Mesothelial cell of epicardium (in vitro differentiated cells): ENCODE measurements around the gene PWP2. TPM values are rescaled to one million over a fixed set of nuclear protein-coding genes. Genes with fewer than 3 reads are reported as not detected.

ENCODE experiments used
- DNase-seq, 2 experiments: peaks; one replicate each; pipeline ENCODE4 v3.0.0; 2021; ENCODE audit warnings: low spot score in 2 of 2; ENCODE audit not compliant: unreplicated experiment in 2 of 2
- H3K27ac Mint-ChIP-seq: 2 replicates; pipeline ENCODE4 v1.8.0; 2021; ENCODE audit warnings: mixed read lengths
- H3K27me3 Mint-ChIP-seq: 2 replicates; pipeline ENCODE4 v1.8.0; 2021; ENCODE audit warnings: low read depth, mixed read lengths
- H3K36me3 Mint-ChIP-seq: 2 replicates; pipeline ENCODE4 v1.8.0; 2021; ENCODE audit warnings: mixed read lengths
- H3K4me1 Mint-ChIP-seq: 2 replicates; pipeline ENCODE4 v1.8.0; 2021; ENCODE audit warnings: mixed read lengths
- H3K4me3 Mint-ChIP-seq: 2 replicates; pipeline ENCODE4 v1.8.0; 2021; ENCODE audit warnings: mild to moderate bottlenecking, moderate library complexity, mixed read lengths
- H3K9me3 Mint-ChIP-seq: 2 replicates; pipeline ENCODE4 v1.8.0; 2021; ENCODE audit warnings: mixed read lengths
- total RNA-seq: library from RNA; stranded (reverse); gene quantifications from 3 replicates; pipeline ENCODE4 v1.2.1, GENCODE V29; 2021
- TF ChIP-seq, protein P1 (sequence below): fragments of 200-600 bp; sonication (generic); IDR thresholded peaks from one replicate; pipeline ENCODE4 v1.5.0; 2021; ENCODE audit warnings: antibody characterized with exemption; ENCODE audit not compliant: unreplicated experiment

Gene PWP2
- total RNA-seq, 1 donor from 2014 or later, result 2.3 TPM

DNA sequence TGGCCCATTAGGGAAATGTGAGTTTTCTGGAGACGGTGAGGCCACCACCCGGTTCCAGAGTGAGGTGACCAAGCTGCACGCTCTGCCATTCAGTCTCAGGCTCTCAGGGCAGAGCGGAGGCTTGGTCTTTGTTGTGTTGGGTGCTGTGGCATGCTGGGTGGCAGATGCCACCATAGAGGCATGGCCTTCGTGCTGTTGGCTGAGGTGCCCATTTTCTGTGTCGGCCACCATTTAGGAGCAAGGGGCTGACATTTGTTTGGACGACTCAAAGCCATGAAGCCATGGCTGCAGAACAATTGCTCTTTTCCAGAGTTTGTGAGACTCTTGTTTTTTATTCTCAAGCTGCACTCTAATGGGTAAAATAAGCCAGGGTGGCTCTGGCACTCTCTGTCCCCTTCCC lies 36.8 kb upstream of the PWP2 start:
- H3K9me3 Mint-ChIP-seq, result no peaks in the 10 kb centered on the region
- H3K4me1 Mint-ChIP-seq, result no peaks in the 10 kb centered on the region
- no peak overlapping the region for H3K4me3 Mint-ChIP-seq
- no peak for DNase-seq
- peaks cover 10% of the 10 kb centered on the region for H3K36me3 Mint-ChIP-seq
- no peak overlapping the region for H3K27ac Mint-ChIP-seq
- no peaks in the 10 kb centered on the region for H3K27me3 Mint-ChIP-seq
- TF ChIP-seq, protein P1, sequence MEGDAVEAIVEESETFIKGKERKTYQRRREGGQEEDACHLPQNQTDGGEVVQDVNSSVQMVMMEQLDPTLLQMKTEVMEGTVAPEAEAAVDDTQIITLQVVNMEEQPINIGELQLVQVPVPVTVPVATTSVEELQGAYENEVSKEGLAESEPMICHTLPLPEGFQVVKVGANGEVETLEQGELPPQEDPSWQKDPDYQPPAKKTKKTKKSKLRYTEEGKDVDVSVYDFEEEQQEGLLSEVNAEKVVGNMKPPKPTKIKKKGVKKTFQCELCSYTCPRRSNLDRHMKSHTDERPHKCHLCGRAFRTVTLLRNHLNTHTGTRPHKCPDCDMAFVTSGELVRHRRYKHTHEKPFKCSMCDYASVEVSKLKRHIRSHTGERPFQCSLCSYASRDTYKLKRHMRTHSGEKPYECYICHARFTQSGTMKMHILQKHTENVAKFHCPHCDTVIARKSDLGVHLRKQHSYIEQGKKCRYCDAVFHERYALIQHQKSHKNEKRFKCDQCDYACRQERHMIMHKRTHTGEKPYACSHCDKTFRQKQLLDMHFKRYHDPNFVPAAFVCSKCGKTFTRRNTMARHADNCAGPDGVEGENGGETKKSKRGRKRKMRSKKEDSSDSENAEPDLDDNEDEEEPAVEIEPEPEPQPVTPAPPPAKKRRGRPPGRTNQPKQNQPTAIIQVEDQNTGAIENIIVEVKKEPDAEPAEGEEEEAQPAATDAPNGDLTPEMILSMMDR, result no peak

DNA sequence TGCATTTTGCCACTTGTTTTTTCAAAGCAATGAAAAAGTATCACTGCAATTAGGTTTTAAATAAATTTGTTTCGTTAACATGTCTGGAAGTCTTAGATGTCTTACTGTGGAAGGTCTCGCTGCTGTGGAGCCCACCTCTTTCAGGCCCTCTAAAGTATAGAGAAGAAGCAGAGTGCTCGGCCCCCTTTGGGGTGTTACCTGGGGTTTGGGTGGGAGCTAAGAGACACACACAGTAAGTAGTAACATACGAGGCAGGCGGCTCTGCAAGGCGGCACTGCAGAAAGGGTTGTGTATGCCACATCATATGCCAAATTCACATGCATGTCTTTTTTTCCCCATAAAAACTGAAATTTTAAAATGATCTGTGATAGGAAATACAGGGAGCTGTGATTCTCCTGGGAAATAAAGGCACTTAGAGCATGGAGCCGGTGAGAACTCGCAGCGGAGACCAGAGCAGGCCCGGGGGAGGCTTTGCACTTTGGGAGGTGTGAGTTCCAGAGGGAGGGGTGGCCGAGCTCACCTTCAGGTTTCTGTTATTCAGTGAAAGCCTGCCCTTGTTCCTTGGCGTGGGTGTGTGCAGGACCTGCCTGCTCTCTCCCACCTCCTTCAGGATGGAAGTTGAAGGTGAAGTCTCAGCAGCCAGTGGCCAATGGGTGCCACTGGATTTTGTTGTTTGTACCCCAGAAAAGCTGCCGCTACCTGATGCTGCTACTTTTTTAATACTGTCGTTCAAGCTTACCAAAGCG lies 35.7 kb upstream of the PWP2 start:
- H3K27ac Mint-ChIP-seq, result no peak overlapping the region
- H3K27me3 Mint-ChIP-seq, result no peaks in the 10 kb centered on the region
- no peak overlapping the region for H3K4me3 Mint-ChIP-seq
- H3K9me3 Mint-ChIP-seq, result no peaks in the 10 kb centered on the region
- DNase-seq, result no peak
- H3K4me1 Mint-ChIP-seq, result no peaks in the 10 kb centered on the region
- TF ChIP-seq, protein P1, result no peak
- peaks cover 14% of the 10 kb centered on the region for H3K36me3 Mint-ChIP-seq

DNA sequence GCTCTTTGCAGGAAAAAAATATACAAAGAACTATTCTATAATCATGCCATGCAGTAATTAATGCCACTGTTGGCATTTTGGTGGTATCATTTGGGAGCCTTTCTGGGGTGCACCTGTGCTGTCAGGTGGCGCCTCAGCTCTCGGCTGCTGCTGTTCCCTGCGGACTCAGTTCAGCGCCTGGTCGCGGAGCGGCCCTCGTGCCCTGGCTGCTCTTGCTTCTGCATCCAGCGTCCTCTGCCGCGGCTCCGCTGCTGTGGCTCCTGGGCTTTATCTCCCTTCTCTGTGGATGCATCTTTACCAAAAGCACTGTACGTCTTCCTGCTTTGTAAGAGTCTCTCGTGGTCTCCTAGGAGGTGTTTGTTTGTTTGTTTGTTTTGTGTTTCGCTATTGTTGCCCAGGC lies 35.1 kb upstream of the PWP2 start:
- Mint-ChIP-seq H3K36me3 (peaks cover 18% of the 10 kb centered on the region), H3K9me3 (no peaks in the 10 kb centered on the region), H3K27me3 (no peaks in the 10 kb centered on the region), H3K4me1 (no peaks in the 10 kb centered on the region), H3K4me3 (no peak overlapping the region), H3K27ac (no peak overlapping the region)
- DNase-seq, result no peak
- TF ChIP-seq, protein P1, result no peak

DNA sequence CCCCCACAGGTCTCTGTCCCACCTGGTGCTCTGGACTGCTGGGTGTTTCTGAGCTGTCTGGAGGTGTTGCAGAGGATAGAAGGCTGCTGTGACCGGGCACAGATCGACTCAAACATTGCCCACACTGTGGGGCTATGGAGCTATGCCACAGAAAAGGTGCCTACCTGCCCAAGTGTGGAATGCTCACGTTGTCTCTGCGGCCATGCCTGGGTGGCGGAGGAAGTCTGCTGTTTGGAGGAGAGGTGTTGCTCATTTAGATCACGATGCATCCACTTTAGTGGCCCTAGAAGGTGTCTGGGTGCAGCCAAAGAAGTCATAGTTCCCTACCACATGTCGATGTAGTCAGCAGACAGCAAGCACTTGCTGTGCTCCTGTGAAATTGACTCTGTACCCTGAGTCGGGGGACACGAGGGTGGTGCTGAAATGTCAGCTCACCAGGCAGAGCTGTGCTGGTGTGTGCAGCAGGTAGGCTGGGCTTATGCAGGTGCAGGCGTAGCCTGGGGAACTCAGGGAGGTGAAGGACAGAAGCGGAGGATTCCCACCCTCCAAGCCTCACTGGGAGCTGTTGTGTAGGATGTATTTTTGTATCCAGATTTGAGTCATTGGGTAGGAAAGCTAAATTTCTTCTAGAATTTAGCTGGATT lies 32.8 kb upstream of the PWP2 start:
- H3K36me3 Mint-ChIP-seq, result peaks cover 23% of the 10 kb centered on the region
- DNase-seq, result no peak
- no peaks in the 10 kb centered on the region for H3K4me1 Mint-ChIP-seq
- H3K27ac Mint-ChIP-seq, result no peak overlapping the region
- no peaks in the 10 kb centered on the region for H3K27me3 Mint-ChIP-seq
- no peak overlapping the region for H3K4me3 Mint-ChIP-seq
- TF ChIP-seq, protein P1, result no peak
- no peaks in the 10 kb centered on the region for H3K9me3 Mint-ChIP-seq

DNA sequence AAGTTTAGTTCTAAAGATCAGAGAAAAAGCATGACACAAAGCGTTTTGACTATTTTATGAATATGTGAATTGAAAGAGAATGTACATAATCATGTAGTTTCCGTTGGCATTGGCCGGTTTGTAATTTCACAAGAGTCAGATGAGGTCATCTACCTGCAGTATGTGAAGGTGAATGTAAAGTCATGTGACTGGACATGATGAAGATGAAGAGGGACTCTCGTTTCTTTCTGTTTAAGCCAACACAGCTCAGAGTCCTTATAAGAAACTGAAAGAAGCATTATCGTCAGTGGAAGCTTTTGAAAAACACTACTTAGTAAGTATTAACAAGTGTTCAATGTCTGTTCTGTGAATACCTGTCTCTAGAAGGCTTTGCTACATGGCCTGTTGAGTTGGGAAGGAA lies 30.9 kb upstream of the PWP2 start:
- no peak overlapping the region for H3K27ac Mint-ChIP-seq
- no peaks in the 10 kb centered on the region for H3K27me3 Mint-ChIP-seq
- TF ChIP-seq, protein P1, result no peak
- H3K9me3 Mint-ChIP-seq, result no peaks in the 10 kb centered on the region
- peaks cover 32% of the 10 kb centered on the region for H3K36me3 Mint-ChIP-seq
- DNase-seq, result no peak
- no peak overlapping the region for H3K4me3 Mint-ChIP-seq
- H3K4me1 Mint-ChIP-seq, result no peaks in the 10 kb centered on the region
